ENCODE results near the gene MACO1.

MACO1 gene

DNA sequence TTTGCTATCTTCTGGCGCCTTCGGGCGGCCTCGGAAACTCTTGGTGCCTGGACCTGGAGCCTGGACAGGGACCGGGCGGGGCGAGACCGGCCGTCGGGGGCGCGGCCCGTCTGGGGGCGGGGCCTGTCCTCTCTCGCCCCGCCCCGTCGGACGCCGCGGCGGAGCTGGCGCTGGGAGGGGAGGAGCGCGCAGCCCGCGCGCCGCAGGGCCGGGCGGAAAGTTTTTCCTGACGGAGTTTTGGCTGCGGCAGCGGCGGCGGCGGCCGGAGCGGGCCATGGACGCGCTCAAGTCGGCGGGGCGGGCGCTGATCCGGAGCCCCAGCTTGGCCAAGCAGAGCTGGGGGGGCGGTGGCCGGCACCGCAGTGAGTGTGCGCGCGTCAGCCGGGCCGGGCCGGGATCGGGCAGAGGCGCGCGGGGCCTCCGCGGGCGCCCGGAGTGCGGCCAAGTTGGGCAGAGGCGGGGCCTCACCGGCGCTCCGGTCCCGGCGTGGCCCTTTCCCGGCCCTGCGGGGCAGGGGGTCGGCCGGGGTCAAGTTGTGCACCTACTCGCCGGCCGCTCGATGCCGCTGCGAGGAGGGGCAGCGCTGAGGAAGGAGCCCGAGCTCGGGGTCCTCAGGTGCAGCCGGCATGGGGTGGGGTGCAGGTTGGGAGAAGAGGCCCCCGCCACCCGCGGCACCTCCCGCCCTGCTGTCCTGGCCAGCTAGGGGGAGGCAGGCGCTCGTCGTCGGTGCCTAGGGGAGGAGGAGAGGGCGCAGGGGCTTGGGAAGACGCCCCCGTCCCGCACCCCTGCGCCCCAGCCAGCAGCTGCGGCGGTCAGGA lies 112.9 kb downstream of the MACO1 start, which contains the start of gene LDLRAP1:
Gene LDLRAP1 (plus strand): TSS at position 182 of the 818 bp plus-strand sequence. CDS start 93 bp downstream, at position 275.
- peak; percentile 36 for DNase-seq (ENCODE audit: low read depth)

DNA sequence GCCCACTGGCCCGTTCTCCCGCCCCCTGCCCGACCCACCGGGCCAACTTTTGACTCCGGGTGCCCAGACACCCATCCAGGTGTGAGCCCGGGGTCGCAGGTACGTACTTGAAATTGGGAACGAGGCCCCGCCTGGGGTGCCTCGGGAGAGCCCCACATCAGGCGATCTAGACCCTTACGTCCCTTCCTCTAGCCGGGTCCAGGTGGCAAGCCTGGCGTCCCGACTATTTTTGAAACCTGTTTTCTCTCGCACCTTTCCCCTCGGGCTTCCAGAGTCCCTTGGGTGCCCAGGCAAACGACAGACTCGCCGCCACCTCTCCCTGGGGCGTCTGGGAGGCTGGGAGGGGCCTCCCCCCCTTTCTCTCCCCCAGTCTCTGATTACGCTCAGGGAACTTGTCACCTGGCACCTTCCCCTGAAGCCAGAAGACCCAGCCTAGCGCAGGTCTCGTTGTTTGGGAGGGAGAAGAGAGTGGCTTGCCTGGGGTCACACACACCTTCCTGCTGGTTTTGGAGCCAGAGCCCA lies 113.6 kb downstream of the MACO1 start:
- DNase-seq (ENCODE audit: low read depth) = no peak

DNA sequence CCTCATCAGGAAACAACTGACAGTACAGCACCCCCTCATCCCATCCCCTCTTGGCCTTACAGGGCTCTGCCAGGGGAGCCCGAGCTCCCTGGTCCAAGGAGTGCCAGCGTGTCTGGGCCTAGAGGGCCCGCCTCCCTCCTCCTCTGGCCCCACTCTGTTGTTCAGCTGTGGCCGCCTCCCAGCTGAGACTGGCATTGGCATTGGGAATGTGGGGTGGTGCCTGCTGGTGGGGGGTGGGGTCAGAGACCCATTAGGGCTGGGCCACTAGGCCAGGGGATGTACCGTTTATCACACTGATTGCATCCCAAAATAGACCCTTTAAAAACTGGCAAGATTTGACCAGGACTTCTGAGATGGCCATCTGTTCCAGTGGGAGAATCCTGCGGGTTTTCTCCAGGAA lies 114.1 kb downstream of the MACO1 start:
- DNase-seq (ENCODE audit: low read depth) = no peak

DNA sequence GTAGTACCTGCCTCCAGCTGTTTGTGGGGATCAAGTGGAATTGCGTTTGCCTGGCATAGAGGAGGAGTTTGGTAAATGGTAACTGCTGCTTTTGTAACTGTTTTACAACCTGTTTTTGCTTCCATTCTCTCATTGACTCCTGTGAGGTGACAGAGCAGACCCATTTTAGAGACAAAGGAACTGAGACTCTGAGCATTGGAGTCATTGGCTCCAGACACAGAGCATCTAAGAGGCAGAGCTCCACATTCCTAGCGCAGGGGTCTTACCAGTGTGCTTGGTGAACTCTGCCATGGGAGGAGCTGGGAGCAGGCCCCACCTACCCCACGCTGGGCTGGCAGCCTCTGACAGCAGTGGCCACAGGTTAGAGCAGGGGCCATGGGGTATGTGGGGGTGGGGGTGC lies 115.1 kb downstream of the MACO1 start:
- DNase-seq (ENCODE audit: low read depth) = no peak

- no peak for DNase-seq (ENCODE audit: low read depth)
Measured at GRCh38 chr1:25546193-25546592, 115.5 kb downstream of the MACO1 start.

- no peak for DNase-seq (ENCODE audit: low read depth)
Measured at GRCh38 chr1:25548601-25549000, 117.9 kb downstream of the MACO1 start.

DNA sequence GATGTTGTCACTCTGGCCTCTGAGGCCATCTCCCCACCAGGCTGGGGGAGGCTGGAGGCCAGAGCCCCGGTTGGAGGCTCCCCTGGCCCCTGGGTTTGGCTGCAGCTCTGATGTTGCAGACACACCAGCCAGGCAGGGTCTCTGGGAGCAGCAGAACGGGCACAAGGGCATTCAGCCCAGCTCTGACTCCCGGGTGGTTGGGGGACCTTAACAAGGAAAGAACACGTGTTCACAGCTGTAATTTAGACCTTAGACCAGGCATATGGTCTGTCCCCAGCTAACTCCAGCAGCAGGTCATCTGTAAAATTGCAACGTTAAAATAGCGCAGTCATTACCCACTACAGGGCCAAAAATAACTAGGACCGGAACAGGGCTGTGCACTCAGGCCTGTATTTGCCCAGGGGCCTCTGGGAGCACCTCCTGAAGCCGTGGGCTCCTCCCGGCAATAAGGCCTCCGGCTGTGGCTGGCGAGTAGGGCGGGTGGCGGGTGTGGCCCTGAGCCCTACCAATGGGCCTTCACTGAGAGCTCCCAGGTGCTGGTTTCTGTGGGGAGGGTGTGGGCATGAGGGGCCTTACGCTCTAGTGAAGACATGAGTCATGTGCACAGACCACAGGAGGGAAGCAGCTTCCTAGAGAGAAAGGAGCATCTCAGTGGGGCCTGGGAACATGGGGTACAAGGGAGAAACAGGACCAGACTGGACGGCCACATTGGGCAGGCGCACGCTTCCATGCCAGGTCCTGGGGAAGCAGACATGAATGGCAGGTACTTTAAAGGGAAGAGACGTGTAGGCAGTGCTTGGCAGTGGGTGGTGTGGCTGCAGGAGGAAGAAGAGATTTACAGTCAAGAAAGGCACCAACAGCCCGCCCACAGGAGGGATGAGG lies 118.8 kb downstream of the MACO1 start:
- DNase-seq (ENCODE audit: low read depth) = peak; percentile 64

All from HS-27A (cell line).